ENCODE measurements around the gene ABCC4.
"Not testable (repeated sequence)": the region's sequence is repeated elsewhere in the genome, so short reads cannot be mapped to it uniquely, and the experiment has no call there.

The ABCC4 gene

GRCh38 chr13:95296326-95296925 is 4.8 kb downstream of the ABCC4 start:
- DNase-seq, result no peak

- no peak for DNase-seq
Measured at GRCh38 chr13:95295026-95295425, 6.2 kb downstream of the ABCC4 start.

GRCh38 chr13:95292622-95293021 is 8.6 kb downstream of the ABCC4 start:
- DNase-seq, result no peak

GRCh38 chr13:95289901-95290300 is 11.3 kb downstream of the ABCC4 start:
- DNase-seq, result not testable (repeated sequence)

- DNase-seq, result no peak
Measured at GRCh38 chr13:95289020-95289444, 12.2 kb downstream of the ABCC4 start.

- DNase-seq, result no peak
Measured at GRCh38 chr13:95284436-95284835, 16.8 kb downstream of the ABCC4 start.

GRCh38 chr13:95279016-95279415 is 22.2 kb downstream of the ABCC4 start:
- DNase-seq, result no peak

GRCh38 chr13:95276037-95276505 is 25.2 kb downstream of the ABCC4 start:
- no peak for DNase-seq

GRCh38 chr13:95275322-95276036 is 25.8 kb downstream of the ABCC4 start:
- no peak for DNase-seq

- not testable (repeated sequence) for DNase-seq
Measured at GRCh38 chr13:95273592-95274132, 27.6 kb downstream of the ABCC4 start.

- DNase-seq, result not testable (repeated sequence)
Measured at GRCh38 chr13:95272076-95272475, 29.2 kb downstream of the ABCC4 start.

GRCh38 chr13:95269756-95270155 is 31.5 kb downstream of the ABCC4 start:
- no peak for DNase-seq

- DNase-seq, result not testable (repeated sequence)
Measured at GRCh38 chr13:95268343-95269065, 32.7 kb downstream of the ABCC4 start.

GRCh38 chr13:95267662-95268342 is 33.4 kb downstream of the ABCC4 start:
- DNase-seq, result no peak

GRCh38 chr13:95264225-95264624 is 37.0 kb downstream of the ABCC4 start:
- DNase-seq, result no peak

- DNase-seq, result no peak
Measured at GRCh38 chr13:95262837-95263384, 38.3 kb downstream of the ABCC4 start.

- no peak for DNase-seq
Measured at GRCh38 chr13:95261956-95262355, 39.3 kb downstream of the ABCC4 start.

GRCh38 chr13:95260031-95260525 is 41.2 kb downstream of the ABCC4 start:
- no peak for DNase-seq

GRCh38 chr13:95258619-95259194 is 42.5 kb downstream of the ABCC4 start:
- DNase-seq, result no peak

- DNase-seq, result no peak
Measured at GRCh38 chr13:95258098-95258497, 43.2 kb downstream of the ABCC4 start.

- DNase-seq, result no peak
Measured at GRCh38 chr13:95256091-95256490, 45.2 kb downstream of the ABCC4 start.
